ENCODE results near the gene SPINK4.

The SPINK4 gene, protein sequence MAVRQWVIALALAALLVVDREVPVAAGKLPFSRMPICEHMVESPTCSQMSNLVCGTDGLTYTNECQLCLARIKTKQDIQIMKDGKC

DNA sequence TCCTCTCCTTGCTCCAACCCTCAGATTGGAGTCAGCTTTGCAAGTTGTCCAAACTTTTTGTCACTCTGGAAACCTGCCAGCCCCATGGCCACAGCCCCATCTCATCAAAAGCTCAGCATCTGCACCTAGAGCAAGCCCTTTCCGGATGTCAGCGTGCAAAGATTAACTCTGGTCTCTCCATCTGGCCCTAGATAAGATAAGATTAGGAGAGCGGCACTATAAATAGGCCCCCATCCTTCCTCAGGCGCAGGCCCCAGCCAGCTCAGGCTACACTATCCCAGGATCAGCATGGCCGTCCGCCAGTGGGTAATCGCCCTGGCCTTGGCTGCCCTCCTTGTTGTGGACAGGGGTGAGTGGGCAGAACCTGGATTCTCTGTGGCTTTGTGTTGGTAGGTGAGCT lies at the start of gene SPINK4:
SPINK4 (plus strand) TSS at position 247 of the 400 bp plus-strand sequence; CDS start at position 289, 42 bp downstream.
- no peak for DNase-seq

DNA sequence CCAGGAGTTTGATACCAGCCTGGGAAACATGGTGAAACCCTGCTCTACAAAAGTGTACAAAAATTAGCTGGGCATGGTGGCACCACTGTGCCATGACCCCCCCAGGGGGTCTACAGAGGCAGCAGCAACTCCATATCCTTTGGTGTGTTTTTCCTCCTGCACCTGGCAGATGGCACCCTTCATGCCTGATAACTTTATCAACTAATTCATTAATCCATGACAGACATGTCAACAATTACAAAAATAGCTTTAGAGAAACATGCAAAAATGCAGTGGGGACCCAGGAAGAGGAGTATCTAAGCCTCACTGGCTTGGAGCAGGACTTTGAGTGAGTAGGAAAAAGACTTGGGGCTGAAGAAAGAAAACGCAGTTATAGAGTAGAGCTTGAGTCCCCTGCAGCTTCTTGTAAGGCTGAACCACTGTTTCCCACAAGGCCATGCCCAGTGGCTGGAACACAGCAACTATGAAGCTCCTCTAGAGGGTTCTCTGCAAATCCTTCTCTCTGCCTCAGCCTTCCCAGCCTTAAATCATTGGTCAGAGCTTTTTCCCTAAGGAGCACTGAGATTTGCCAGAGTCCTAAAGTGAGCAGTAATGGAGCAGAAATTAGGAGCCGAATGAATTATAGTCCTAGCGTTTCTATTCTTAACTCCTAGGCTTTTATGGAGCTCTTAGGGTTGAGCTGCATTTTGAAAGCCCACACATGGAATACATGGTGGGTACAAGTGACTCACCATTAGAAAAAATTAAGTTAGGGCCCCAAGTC lies 47.3 kb upstream of the SPINK4 start:
- DNase-seq: no peak

DNA sequence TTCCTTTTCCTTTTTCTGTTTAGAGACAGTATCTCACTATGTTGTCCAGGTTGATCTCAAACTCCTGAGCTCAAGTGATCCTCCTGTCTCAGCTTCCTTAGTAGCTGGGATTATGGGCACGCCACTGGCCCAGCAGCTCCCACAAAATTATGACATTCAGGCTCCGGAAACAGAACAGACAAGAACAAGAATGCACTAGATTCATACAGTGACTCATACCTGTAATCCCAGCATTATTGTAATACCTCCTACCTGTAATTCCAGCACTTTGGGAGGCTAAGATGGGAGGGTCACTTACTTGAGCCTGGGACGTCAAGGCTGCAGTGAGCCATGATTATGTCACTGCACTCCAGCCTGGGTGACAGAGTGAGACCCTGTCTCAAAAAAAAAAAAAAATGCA lies 46.1 kb upstream of the SPINK4 start:
- DNase-seq: no peak

DNA sequence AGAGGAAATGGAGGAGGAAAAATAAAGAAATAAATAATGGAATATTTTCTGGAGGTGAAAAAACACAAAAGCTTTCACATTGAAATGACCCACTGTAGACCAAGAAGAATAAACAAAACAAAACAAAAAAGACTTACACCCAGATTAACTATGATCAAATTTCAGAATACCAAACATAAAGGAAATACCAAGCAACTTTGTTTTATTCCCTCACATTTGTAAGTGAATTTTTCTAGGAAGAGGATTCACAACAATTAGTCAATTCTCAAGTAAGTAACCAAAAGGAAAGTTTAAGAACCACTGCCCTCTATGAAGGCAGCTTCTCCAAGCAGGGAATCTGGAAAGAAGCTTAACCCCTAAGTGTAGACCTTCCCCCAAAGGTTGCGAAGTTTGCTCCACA lies 43.2 kb upstream of the SPINK4 start:
- DNase-seq: no peak

DNA sequence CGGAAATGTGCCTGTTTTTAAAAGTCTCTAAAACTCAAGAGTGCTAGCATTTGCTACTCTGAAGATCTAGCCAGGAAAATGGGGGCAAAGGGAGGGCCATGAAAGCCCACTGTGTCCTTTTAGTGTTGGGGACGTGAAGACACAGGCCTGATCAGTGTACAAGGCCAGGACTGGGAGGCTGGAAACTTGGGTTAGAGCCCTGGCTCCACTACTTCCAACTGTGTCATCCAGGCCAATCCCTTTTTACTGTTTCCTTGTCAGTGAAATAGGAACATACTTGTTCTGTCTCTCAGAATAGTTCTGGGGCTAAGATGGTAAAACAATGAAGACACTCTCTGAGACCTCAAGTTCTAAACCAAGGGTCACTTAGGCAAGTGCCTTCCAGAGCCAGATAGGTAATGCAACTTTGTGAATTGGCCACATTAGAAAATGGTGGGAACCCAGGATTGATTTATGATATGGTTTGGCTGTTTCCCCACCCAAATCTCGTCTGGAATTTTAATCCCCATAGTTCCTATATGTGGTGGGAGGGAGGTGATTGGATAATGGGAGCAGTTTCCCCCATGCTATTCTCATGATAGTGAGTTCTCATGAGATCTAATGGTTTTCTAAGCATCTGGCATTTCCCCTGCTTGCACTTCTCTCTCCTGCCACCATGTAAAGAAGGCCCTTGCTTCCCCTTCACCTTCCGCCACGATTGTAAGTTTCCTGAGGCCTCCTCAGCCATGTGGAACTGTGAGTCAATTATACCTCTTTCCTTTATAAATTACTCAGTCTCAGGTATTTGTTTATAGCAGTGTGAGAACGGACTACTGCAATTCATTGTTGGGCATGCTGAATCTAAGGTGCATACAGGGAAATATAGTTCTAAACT lies 42.5 kb upstream of the SPINK4 start:
- no peak for DNase-seq

DNA sequence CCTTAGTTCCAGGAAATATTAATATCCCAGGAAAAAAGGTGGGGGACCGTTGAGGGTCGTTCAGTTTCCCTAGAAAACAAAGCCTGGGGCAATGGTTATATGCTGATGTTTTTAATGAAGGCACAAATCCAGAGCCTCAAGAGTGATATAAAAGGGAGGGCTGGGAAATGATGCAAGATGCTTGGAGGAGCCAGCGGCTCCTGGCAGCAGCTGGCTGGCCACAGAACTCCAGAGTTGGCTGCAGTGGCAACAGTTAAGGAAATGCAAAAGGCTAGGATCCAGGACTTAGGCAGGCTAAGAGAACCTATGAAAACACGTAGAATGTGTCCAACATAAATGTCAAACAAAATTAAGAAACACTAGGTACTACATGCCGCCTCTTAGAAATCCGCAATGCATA lies 41.8 kb upstream of the SPINK4 start:
- DNase-seq: no peak

DNA sequence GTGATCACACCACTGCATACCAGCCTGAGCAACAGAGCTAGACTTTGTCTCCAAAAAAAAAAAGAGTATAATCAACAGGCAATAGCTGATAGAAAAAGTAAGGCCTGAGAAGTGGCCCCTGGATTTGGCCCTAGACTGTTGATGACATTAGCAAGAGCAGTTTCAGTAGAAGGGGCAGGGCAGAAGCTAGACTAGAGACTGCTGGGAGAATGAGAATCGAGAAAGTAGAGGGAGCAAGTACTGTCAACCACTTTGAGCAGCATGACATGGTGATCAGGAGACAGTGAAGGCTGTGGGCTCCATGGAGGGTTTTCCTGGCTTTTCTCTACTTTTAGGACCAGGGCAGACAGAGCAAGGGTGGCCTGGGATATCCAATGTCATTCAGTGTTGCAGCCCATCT lies 37.9 kb upstream of the SPINK4 start:
- DNase-seq: no peak

DNA sequence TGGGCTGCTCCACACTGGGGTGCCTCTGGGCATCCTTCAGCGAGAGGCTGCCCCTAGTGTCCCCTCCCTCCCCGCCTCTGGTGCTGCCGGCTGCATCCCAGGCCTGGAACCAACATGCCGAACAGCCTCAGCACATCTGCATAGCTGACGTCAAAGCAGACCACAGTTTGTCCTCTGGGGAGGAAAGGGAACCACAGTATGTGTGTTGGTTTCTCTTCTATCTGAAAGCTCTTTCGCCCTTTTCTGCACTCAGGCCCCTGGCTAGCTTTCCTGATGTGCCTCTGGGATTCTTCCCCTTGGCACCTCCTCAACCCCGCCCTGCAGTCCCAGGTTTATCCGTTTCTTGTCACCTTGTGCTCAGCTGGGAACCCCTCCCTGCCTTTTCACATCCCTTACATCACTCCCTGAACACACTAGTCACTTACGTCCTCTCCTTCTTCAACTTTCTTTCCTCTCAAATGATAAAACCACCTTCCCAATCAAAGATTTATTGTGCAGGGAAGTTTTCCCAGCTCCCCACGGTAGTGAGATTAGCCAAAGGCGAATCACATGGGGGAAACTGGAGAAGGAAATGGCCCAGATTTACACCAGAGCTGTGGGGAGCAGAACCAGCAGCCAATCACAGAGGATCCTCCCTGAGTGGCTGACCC lies 37.3 kb upstream of the SPINK4 start:
- no peak for DNase-seq

DNA sequence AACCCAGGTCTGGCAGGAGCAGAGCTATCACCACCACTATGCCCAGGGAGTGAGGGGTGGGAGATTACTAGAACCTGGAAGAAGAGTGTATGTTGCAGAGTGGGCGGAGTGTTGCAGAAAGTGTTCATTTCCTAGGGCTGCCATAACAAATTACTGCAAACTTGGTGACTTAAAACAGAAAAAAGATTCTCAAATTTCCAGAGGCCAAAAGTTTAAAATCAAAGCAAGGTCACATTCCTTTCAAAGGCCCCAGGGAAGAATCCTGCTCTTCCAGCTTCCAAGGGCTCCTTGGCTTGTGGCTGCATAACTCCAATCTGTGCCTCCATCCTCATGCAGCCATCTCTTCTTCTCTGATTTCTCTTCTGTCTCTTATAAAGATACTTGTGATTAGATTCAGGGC lies 30.6 kb upstream of the SPINK4 start:
- no peak for DNase-seq

DNA sequence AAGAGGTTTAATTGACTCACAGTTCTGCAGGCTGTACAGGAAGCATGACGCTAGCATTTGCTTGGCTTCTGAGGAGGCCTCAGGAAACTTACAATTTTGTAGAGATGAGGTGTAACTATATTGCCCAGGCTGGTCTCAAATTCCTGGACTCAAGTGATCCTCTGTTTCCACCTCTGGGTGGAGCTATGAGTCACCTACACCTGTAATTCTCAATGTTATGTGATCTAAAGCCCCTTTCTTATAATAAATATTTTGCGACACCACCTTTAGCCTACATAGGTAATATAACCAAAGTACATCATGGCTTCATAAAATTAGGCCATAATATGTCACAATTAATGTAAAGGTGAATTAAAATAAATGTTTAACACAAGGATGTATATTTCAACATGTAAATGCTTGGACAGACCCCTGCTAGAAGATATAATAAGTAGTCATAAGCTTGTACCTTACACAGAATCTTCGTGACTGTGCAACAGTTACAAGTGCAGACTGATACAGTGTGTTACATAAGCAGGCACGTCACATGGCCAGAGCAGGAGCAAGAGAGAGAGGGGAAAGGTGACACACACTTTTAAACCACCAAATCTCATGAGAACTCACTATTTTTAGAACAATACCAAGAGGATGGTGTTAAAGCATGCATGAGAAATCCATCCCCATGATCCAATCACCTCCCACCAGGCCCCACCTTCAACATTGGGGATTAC lies 29.8 kb upstream of the SPINK4 start:
- DNase-seq: no peak

DNA sequence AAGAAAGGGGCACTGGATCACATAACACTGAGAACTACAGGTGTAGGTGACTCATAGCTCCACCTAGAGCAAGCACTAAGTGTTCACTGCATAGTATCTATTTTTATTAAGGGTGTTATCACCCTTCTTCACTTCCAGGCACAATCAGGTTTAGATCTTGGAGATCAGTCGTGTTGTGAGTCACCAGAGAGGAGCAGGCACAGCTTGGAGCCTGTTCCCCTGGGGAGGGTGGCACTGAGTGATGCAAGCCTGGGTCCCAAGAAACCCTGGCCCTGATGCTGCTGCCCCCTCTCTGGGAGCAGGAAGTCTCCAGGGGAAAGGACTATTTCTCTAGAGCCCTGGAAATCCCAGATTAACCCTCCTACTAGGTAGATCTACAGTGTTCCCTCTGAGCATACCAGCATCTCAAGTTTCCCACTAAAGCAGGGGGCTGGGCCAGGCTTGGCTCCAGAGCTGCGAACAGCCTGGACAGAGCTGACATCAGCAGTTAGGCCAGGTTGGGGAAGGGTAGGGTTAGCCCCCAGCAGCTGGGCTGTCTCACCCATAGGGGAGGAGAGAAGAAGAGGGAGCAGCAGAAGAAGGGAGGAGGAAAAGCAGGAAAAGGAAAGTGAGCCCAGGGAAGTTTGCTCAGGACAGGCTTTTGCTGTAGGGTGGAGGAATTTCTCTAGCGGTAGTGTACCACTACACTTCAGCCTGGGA lies 28.1 kb upstream of the SPINK4 start:
- peak; percentile 81 for DNase-seq

DNA sequence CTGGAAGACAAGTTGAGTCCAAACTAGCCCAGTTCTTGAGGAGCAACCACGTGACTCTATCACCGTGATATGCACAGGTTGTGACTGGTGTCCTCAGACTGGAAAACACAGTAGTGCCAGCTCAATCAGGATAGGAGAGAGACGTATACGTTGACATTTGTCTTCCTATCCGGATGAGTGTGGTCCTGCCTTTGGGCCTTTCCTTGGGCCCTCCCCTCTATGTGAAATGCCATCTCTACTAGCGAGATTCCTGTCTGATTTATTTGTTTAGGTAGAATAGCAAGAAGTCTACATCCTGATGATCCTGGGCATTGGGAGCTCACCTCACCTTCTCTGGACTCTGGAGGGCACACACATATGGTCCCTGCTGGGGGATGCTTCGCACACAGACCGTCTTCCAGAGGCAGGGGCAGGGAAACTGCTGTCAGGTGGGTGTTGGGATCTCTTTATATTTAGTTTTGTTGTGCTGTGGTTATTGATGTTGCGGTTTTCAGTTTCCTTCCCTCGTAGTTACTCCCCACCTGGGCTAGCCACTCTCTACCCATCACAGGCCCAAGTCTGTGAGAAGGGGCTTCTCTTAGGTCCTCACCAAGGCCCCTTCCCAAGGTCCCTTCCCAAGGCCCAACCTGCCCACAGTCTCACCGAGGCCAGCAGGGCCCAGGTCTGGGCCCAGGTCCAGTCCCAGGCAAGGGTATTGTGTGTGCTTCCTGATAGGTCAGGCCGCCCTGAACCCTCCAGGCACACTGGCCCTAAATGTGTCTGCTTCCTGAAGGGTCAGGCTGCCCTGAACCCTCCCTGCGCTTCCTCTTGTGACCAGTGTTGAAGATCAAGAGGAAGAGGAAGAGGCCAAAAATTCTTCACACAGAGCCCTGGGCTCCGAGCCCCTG lies 19.0 kb upstream of the SPINK4 start:
- no peak for DNase-seq

DNA sequence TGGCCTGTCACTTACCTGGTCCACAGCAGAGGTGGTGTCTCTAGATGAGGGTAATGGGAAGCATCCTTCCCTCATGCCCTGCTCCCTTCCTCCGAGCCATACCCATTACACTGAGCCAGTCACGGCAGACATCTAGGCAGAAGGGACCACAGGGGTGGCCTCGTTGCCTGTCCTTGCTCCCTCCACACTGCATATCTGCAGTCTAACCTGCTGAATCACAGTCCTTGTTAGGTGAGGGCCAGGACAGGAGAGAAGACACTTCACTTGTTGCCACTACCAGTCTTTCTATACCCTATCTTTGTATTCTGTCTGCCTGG lies 18.4 kb upstream of the SPINK4 start:
- DNase-seq: no peak

DNA sequence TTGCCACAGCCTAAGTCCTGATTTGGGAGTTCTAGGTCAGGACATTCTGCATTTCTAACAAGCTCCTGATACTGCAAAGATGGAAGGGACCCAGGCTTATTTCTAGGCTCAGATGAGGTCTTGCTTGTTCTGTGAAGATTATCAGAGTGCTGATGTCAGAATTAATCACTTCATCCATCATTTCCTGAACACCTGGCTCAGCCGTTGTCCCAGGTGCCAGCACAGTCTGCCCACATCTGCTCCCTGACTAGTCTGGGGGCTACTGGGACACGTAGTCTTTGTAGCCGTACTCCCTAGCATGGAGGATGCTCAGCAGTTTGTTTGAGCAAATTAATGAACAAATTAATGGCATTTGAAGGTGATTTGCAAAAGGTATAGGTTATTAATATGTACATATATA lies 17.9 kb upstream of the SPINK4 start:
- DNase-seq: no peak

DNA sequence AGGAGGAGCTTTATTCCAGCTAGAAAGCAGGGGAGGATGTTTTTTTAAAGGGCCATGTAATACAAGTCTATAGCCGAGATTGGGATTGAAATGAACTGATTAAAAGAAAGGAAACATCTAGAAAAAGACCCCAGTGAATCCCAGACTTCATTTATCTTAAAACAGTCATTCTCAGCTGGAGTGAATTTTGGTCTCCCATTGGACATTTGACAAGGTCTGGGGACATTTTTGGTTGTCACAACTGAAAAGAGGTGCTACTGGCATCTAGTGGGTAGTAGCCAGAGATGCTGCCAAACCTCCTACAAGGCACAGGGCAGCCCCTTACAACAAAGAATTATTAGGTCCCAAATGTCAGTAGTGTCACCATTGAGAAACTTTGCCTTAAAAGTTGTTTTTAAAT lies 16.3 kb upstream of the SPINK4 start:
- DNase-seq: no peak

DNA sequence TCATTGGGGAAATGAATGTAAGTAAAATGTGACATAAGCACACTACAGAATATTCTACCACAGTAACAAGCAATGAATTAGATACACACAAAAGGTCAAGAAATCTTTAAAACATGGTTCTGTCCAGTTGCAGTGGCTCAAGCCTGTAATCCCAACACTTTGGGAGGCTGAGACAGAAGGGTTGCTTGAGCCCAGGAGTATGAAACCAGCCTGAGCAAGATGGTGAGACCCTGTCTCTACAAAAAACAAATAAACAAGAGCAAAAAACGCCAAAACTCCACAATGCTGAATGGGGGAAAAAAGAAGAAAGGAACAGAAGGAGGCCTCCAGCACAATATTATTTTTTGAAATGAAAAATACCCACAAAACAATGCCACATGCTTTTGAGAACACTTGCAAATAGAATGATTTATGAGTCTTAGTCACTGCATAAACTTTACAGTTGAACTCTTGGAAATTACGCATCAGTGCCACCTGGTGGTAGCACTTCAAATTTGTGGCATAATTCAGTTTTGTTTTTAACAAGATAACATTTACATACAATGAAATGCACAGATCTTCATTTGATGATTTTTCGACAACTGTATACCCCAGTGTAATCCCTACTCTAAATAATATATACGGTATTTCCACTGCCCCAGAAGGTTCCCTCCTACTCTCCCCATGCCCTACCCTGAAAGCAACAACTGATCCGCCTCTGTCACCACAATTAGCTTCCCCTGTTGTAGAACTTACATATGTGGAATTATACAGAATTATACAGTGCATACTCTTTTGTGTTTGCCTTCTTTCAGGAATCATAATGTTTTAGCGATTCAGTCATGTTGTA lies 14.4 kb upstream of the SPINK4 start:
- DNase-seq: peak; percentile 68

DNA sequence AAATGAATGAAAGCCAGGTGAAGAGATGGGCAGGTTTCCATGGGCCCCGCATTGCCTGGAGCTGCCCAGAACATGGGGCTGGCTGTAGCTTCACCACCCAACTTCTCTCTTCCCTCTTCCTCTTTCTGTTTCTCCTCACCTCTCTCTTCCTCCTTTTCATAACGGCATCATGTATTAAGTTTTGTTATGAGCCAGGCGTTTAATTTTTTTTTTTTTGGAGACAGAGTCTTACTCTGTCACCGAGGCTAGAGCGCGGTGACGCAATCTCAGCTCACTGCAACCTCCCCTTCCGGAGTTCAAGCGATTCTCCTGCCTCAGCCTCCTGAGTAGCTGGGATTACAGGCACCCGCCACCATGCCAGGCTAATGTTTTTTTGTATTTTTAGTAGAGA lies 13.0 kb upstream of the SPINK4 start:
- DNase-seq: no peak

DNA sequence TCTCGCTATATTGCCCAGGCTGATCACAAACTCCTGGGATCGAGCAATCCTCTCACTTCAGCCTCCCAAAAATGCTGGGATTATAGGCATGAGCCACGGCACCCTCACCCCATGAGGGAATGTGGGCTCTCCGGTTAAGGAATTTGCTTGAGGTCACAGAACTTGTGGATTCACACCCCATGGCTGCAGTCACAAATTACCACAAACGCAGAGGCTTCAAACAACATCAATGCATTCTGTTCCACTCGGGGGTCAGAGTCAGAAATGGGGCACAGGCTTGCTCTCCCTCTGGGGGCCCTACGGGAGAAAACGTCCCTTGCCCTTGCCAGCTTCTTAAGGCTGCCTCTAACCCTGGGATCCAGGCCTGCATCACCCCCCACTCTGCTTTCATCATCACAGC lies 12.2 kb upstream of the SPINK4 start:
- DNase-seq: no peak

DNA sequence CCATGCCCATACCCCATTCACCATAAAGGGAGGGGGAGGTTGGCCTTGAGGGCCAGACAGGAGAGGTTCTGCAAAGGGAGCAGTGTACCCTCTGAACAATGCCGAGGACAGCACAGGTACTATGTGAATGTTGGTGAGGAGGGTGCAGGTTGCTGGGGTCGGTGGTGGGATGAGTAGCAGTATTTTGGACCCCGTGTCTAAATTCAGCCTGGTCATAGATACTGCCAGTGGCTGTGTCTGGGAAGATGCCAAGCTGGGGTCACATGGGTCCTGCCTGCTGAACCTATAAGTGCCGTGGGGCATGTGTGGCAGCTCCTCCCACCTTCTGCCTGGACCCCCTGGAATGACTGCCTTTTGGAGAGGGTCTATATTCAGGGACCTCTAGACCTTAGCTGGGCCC lies 11.4 kb upstream of the SPINK4 start:
- DNase-seq: no peak

DNA sequence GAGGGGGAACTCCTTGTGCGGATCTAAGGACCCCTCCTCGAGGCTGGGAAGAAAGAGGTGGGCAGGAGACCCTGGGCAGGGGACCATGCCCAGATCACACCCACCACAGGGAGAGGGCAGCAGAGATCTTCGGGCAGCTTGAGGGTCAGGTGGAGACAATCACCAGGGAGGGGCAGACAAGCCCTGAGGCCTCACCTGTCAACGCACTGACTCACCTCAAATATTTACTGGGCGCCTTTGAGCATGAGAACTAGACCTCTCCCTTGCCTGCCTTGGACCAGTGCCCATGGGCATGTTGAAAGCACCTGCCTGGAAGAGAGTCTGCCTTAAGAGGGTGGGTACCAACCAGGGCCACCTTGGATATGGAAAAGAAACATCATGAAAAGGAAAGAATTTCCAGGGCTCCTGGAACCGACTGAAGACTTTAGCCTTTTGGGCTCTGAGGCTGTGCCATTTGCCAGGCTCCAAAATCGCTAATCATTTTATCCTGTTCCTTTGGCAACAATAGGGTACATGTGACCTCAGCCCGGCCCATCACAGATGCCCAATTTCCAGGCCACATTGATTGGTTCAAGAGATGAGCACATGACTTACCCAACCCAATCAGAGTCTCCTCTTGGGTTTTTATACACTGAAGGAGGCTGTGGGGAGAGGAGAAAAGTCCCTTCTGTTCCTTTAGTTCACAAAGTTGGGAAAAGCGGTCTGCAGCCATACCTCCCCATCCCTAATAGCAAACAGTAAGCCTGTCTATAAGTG lies 10.4 kb upstream of the SPINK4 start:
- peak; percentile 81 for DNase-seq
